SH-SY5Y (cell line): ENCODE data around the gene SPON2.

Experiments
- GATA2 ChIP-seq: IDR thresholded peaks from 2 replicates; pipeline ENCODE4 v1.6.1; 2011; ENCODE audit warnings: mild to moderate bottlenecking, low read depth, low read length
- GATA3 ChIP-seq: IDR thresholded peaks from 2 replicates; pipeline ENCODE4 v1.6.1; 2011; ENCODE audit warnings: low read depth, mild to moderate bottlenecking, low read length, moderate library complexity

GRCh38 chr4:1154126-1154522 is 18.3 kb downstream of the SPON2 start:
- TF ChIP-seq GATA2 (no peak), GATA3 (no peak)
